K562 (cell line): ENCODE results near the gene ZER1. TPM values are rescaled to one million over a fixed set of nuclear protein-coding genes. Genes with fewer than 3 reads are reported as not detected.

Experiments
- ARID2 ChIP-seq: fragments of 450-650 bp; IDR thresholded peaks from 2 replicates; pipeline ENCODE4 v1.6.1; 2017; ENCODE audit warnings: antibody characterized with exemption, mild to moderate bottlenecking
- ASH1L ChIP-seq: fragments of 450-650 bp; IDR thresholded peaks from 2 replicates; pipeline ENCODE4 v1.6.1; 2018; ENCODE audit warnings: borderline replicate concordance, mild to moderate bottlenecking, low read depth; ENCODE audit not compliant: partially characterized antibody
- CC2D1A ChIP-seq: fragments of 450-650 bp; IDR thresholded peaks from 2 replicates; pipeline ENCODE4 v1.6.1; 2017; ENCODE audit warnings: mild to moderate bottlenecking
- ELF4 ChIP-seq: fragments of 450-650 bp; formaldehyde crosslinking; IDR thresholded peaks from 2 replicates; pipeline ENCODE4 v1.4.0; 2022; ENCODE audit warnings: missing genetic modification characterization
- GABPB1 ChIP-seq: sonication (generic); formaldehyde crosslinking; IDR thresholded peaks from 2 replicates; pipeline ENCODE4 v1.8.0; 2022; ENCODE audit warnings: mild to moderate bottlenecking, missing genetic modification reagents
- KLF16 ChIP-seq: IDR thresholded peaks from 2 replicates; pipeline ENCODE4 v1.6.1; 2016; ENCODE audit warnings: antibody characterized with exemption
- NFIC ChIP-seq: fragments of 450-650 bp; IDR thresholded peaks from 2 replicates; pipeline ENCODE4 v1.6.1; 2017; ENCODE audit warnings: mild to moderate bottlenecking, inconsistent platforms
- NFRKB ChIP-seq: fragments of 450-650 bp; IDR thresholded peaks from 2 replicates; pipeline ENCODE4 v1.6.1; 2016; ENCODE audit warnings: low read depth
- NR4A1 ChIP-seq, 2 experiments: fragments of 250-450 bp in 1 of 2; fragments of 450-650 bp in 1 of 2; sonication (Bioruptor Pico) in 1 of 2; IDR thresholded peaks; 2 replicates each; pipeline versions ENCODE4 v1.4.0 to v1.6.1; 2016 to 2020; ENCODE audit warnings: mild to moderate bottlenecking in 2 of 2, missing compliant biosample characterization in 1 of 2, missing genetic modification characterization in 1 of 2, moderate library complexity in 1 of 2
- RAD21 ChIP-seq, 2 experiments: fragments of 250-450 bp in 1 of 2; fragments of 450-650 bp in 1 of 2; sonication (Bioruptor Pico) in 1 of 2; formaldehyde crosslinking in 1 of 2; IDR thresholded peaks in 1 of 2; conservative IDR thresholded peaks in 1 of 2; 2 replicates each; pipeline versions ENCODE4 v1.4.0 to v1.8.0; 2020 to 2022; ENCODE audit warnings: mild to moderate bottlenecking in 2 of 2, moderate library complexity in 1 of 2
- STAT5A ChIP-seq: IDR thresholded peaks from 2 replicates; pipeline ENCODE4 v1.6.1; 2012; ENCODE audit warnings: low read length, inconsistent platforms, borderline replicate concordance
- polyA plus RNA-seq, 8 experiments: library from polyadenylated mRNA; depleted of rRNA in 4 of 8; stranded (reverse) in 5 of 8; unstranded in 3 of 8; fragments of >200 nt; fragmentation: Nextera tagmentation in 2 of 8; fragmentation: Illumina TruSeq in 1 of 8; extraction: Ambion mirVana in 2 of 8; extraction: Trizol in 1 of 8; gene quantifications; 2 replicates each; pipeline versions ENCODE4 v1.2.1 to v1.2.3, GENCODE V29; 2011 to 2014; ENCODE audit warnings: inconsistent platforms in 1 of 8, missing spikeins in 1 of 8
- total RNA-seq, 7 experiments: library from RNA; depleted of rRNA in 6 of 7; stranded (reverse); fragments of >200 nt in 6 of 7; fragmentation: Illumina TruSeq in 2 of 7; extraction: Trizol in 2 of 7; gene quantifications; 2 replicates each; pipeline versions ENCODE4 v1.2.1 to v1.2.3, GENCODE V29; 2011 to 2021; ENCODE audit warnings: low replicate concordance in 1 of 7
- TF ChIP-seq, protein P1 (sequence below): fragments of 450-650 bp; IDR thresholded peaks from 2 replicates; pipeline ENCODE4 v1.6.1; 2016
- TF ChIP-seq, protein P2 (sequence below): fragments of 250-450 bp; sonication (Bioruptor Pico); IDR thresholded peaks from 2 replicates; pipeline ENCODE4 v1.5.0; 2021; ENCODE audit warnings: mild to moderate bottlenecking, moderate library complexity
- TF ChIP-seq, protein P3 (sequence below), 3 experiments: fragments of 200-800 bp in 1 of 3; fragments of 250-450 bp in 1 of 3; fragments of 450-650 bp in 1 of 3; sonication (Bioruptor Pico) in 1 of 3; sonication (Bioruptor generic) in 1 of 3; formaldehyde crosslinking in 1 of 3; IDR thresholded peaks; 2 replicates each; pipeline versions ENCODE4 v1.6.1 to v1.8.0; 2016 to 2022; ENCODE audit warnings: mild to moderate bottlenecking in 2 of 3, missing genetic modification characterization in 2 of 3, missing compliant biosample characterization in 1 of 3, moderate library complexity in 1 of 3
- TF ChIP-seq, protein P4 (sequence below): fragments of 250-450 bp; sonication (Bioruptor Pico); IDR thresholded peaks from 2 replicates; pipeline ENCODE4 v1.9.0; 2021; ENCODE audit warnings: mild to moderate bottlenecking

The ZER1 gene
- total and polyA plus RNA-seq, 9 of the 15 experiments (the other 6 are each of a cell fraction or from before 2014, with no cell fraction given), result 0.07 to 10.7 (median 6.2) TPM

DNA sequence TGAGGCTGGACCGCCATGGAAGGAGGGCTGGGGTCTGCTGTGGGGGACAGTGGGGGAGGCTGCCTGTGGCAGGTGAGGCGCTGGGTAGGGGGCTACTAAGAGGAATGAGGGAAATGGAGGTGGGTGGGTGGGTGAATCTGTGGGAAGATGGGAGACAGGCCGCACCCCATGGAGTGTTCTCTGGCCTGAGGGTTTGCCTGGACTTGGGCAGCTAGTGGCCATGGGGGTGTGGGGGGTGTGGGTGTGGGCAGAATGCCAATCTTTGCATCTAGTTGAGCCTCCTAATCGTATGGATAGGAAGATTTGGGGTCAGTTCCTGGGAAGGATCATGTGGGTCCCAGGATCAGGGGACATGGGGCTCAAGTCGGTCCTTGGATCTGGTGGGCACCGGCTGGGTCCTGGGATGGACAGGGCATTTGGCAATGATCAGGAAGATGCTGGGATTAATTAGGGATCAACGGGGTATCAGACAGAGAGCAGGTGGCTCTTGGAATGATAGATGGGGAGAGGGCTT, 48.3 kb downstream of the ZER1 start (continued):
- TF ChIP-seq, protein P1, sequence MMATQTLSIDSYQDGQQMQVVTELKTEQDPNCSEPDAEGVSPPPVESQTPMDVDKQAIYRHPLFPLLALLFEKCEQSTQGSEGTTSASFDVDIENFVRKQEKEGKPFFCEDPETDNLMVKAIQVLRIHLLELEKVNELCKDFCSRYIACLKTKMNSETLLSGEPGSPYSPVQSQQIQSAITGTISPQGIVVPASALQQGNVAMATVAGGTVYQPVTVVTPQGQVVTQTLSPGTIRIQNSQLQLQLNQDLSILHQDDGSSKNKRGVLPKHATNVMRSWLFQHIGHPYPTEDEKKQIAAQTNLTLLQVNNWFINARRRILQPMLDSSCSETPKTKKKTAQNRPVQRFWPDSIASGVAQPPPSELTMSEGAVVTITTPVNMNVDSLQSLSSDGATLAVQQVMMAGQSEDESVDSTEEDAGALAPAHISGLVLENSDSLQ, result no peak
- TF ChIP-seq ASH1L (no peak), NFIC (peak; percentile 87), ELF4 (CRISPR knock-in tag) (no peak), NFRKB (no peak), STAT5A (no peak), KLF16 (no peak), ARID2 (no peak), NR4A1 (CRISPR knock-in tag; IDR thresholded peaks at IDR 0.05) (no peak), NR4A1 (tag; IDR thresholded peaks at IDR 0.05) (no peak), CC2D1A (0 out of 2 replicates have a peak, but pooled peaks have one; percentile 43), GABPB1 (CRISPR knock-in tag) (no peak), RAD21 (CRISPR knock-in tag; conservative IDR thresholded peaks at IDR 0.05 in 1 of 2, IDR thresholded peaks at IDR 0.05 in 1 of 2) (no peak)
- TF ChIP-seq, protein P2, sequence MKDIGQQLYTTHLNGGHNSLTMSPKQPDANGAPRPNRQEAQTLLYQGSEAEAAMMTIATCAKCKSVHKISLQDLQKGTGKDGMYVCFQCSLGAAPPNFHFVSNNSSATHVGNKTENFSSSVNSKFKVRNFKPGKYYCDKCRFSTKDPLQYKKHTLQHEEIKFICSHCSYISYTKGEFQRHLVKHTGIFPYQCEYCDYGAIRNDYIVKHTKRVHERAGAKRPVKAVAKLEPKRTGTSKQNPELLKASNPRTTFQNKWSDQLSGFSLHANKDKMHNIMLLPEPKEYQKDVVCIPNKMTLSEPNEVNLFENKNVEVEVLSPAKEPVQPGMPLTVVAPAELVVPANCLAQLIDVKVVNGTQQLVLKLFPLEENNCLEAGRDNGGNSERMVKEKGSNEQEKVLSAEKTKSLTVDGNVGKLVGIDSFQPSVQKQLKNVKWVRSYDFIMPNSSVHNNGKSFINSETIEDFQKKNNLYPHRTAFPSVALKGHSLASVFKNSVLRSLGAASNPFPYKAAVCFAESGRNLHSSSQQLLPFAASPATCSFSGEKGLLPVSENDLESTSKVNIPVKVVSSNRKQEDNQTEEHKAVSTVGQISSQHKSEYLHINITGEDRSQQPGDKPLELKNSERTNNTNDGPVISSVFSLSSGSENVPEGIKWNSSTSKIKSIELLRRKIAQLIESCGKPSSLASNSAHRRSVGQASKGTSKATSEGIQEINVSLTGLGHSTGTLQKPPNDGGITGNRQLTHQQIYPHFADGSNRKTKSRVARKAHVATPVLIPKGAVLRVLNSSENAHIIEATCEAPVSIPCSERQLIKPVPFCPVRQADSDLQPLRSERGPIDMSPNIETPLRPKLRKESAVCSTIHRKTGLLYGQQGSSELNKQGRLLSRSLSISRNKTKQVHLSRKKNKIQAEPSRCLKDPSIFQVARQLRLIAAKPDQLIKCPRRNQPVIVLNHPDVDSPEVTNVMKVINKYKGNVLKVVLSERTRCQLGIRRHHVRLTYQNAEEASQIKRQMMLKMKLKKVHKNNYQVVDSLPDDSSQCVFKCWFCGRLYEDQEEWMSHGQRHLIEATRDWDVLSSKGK (CRISPR knock-in tag), result no peak
- TF ChIP-seq, protein P3, sequence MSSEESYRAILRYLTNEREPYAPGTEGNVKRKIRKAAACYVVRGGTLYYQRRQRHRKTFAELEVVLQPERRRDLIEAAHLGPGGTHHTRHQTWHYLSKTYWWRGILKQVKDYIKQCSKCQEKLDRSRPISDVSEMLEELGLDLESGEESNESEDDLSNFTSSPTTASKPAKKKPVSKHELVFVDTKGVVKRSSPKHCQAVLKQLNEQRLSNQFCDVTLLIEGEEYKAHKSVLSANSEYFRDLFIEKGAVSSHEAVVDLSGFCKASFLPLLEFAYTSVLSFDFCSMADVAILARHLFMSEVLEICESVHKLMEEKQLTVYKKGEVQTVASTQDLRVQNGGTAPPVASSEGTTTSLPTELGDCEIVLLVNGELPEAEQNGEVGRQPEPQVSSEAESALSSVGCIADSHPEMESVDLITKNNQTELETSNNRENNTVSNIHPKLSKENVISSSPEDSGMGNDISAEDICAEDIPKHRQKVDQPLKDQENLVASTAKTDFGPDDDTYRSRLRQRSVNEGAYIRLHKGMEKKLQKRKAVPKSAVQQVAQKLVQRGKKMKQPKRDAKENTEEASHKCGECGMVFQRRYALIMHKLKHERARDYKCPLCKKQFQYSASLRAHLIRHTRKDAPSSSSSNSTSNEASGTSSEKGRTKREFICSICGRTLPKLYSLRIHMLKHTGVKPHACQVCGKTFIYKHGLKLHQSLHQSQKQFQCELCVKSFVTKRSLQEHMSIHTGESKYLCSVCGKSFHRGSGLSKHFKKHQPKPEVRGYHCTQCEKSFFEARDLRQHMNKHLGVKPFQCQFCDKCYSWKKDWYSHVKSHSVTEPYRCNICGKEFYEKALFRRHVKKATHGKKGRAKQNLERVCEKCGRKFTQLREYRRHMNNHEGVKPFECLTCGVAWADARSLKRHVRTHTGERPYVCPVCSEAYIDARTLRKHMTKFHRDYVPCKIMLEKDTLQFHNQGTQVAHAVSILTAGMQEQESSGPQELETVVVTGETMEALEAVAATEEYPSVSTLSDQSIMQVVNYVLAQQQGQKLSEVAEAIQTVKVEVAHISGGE (CRISPR knock-in tag; IDR thresholded peaks at IDR 0.05), result 0 out of 6 replicates have a peak, but pooled peaks of 1 of the 3 experiments have one; percentile 57
- TF ChIP-seq, protein P4, sequence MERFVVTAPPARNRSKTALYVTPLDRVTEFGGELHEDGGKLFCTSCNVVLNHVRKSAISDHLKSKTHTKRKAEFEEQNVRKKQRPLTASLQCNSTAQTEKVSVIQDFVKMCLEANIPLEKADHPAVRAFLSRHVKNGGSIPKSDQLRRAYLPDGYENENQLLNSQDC, result no peak
